ENCODE measurements around the gene RBM47.

DNA sequence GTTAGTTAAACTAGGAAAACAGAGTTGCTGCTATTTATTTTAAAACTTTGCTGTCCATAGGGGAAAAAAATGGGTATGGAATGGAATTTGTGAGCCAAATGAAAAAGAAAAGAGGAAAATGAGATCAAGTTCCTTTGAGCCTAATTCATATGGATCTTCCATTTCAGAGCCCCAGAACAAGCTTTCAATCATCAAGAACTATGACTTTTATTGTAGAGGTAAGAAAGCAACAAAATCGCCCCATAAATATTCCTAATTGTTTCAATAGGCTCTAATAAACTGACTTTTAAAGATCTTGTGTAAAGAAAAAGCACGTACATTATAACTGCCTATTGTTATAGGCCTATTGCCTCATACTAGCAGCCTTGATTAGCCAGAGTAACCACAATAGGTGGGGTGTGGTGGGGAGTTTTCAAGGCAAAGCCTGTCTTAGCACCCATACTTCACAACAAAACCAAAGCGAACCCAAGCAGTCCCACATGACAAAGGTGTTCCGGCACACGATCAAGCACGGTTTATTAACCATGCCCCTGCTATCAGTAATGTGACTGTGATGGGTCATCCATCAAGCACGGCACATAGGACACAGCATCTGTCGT lies 44.4 kb downstream of the RBM47 start:
- TF ChIP-seq EZH2 (IDR thresholded peaks at IDR 0.05; ENCODE audit: low read depth, unreplicated experiment) (no peak), POLR2AphosphoS5 (IDR thresholded peaks at IDR 0.05; ENCODE audit: low read depth) (no peak), EZH2phosphoT487 (IDR thresholded peaks at IDR 0.05; ENCODE audit: unreplicated experiment) (no peak)
- TF ChIP-seq, protein P1, sequence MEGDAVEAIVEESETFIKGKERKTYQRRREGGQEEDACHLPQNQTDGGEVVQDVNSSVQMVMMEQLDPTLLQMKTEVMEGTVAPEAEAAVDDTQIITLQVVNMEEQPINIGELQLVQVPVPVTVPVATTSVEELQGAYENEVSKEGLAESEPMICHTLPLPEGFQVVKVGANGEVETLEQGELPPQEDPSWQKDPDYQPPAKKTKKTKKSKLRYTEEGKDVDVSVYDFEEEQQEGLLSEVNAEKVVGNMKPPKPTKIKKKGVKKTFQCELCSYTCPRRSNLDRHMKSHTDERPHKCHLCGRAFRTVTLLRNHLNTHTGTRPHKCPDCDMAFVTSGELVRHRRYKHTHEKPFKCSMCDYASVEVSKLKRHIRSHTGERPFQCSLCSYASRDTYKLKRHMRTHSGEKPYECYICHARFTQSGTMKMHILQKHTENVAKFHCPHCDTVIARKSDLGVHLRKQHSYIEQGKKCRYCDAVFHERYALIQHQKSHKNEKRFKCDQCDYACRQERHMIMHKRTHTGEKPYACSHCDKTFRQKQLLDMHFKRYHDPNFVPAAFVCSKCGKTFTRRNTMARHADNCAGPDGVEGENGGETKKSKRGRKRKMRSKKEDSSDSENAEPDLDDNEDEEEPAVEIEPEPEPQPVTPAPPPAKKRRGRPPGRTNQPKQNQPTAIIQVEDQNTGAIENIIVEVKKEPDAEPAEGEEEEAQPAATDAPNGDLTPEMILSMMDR (conservative IDR thresholded peaks at IDR 0.05; ENCODE audit: low read depth in 2 of 2), result no peak
- TF ChIP-seq, protein P2, sequence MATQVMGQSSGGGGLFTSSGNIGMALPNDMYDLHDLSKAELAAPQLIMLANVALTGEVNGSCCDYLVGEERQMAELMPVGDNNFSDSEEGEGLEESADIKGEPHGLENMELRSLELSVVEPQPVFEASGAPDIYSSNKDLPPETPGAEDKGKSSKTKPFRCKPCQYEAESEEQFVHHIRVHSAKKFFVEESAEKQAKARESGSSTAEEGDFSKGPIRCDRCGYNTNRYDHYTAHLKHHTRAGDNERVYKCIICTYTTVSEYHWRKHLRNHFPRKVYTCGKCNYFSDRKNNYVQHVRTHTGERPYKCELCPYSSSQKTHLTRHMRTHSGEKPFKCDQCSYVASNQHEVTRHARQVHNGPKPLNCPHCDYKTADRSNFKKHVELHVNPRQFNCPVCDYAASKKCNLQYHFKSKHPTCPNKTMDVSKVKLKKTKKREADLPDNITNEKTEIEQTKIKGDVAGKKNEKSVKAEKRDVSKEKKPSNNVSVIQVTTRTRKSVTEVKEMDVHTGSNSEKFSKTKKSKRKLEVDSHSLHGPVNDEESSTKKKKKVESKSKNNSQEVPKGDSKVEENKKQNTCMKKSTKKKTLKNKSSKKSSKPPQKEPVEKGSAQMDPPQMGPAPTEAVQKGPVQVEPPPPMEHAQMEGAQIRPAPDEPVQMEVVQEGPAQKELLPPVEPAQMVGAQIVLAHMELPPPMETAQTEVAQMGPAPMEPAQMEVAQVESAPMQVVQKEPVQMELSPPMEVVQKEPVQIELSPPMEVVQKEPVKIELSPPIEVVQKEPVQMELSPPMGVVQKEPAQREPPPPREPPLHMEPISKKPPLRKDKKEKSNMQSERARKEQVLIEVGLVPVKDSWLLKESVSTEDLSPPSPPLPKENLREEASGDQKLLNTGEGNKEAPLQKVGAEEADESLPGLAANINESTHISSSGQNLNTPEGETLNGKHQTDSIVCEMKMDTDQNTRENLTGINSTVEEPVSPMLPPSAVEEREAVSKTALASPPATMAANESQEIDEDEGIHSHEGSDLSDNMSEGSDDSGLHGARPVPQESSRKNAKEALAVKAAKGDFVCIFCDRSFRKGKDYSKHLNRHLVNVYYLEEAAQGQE (IDR thresholded peaks at IDR 0.05; ENCODE audit: unreplicated experiment), result no peak

Data from GM23338 (cell line).